Upper lobe of left lung (tissue), 6 donors: Measurements from ENCODE around the gene PARVG. TPM values are rescaled to one million over a fixed set of nuclear protein-coding genes. Genes with fewer than 3 reads are reported as not detected.
A peak's percentile ranks its signal among the peaks of the same experiment; 100 is the strongest.

ENCODE experiments used
- ATAC-seq, 2 donors: fragments of 200-7000 bp; cut with Tn5 transposase; one replicate each; pipeline ENCODE4 v1.9.1; 2022; ENCODE audit warnings: mild to moderate bottlenecking in 2 of 2, moderate library complexity in 2 of 2; ENCODE audit not compliant: low FRiP score in 2 of 2
- DNase-seq, 2 donors: peaks; one replicate each; pipeline ENCODE4 v3.0.0-alpha.2; 2019 to 2020
- H3K27ac ChIP-seq, 4 donors: fragments of 200-600 bp; sonication (generic); one replicate each; pipeline ENCODE4 v1.5.1; 2016 to 2019
- H3K27me3 ChIP-seq, 4 donors: fragments of 200-600 bp; sonication (generic); one replicate each; pipeline ENCODE4 v1.5.1; 2017 to 2019
- H3K36me3 ChIP-seq, 4 donors: fragments of 200-600 bp; sonication (generic); one replicate each; pipeline ENCODE4 v1.5.1; 2016 to 2019
- H3K4me1 ChIP-seq, 4 donors: fragments of 200-600 bp; sonication (generic); one replicate each; pipeline ENCODE4 v1.5.1; 2018 to 2019
- H3K4me3 ChIP-seq, 4 donors: fragments of 200-600 bp; sonication (generic); one replicate each; pipeline ENCODE4 v1.5.1; 2017 to 2019; ENCODE audit warnings: mild to moderate bottlenecking in 2 of 4, moderate library complexity in 1 of 4
- H3K9me3 ChIP-seq, 4 donors: fragments of 200-600 bp; sonication (generic); one replicate each; pipeline ENCODE4 v1.5.1; 2018 to 2019
- CTCF ChIP-seq, 6 experiments: fragments of 450-650 bp in 4 of 6; fragments of 200-600 bp in 2 of 6; sonication (generic) in 2 of 6; IDR thresholded peaks; one replicate each; pipeline ENCODE4 v1.5.1; 2016 to 2019; ENCODE audit warnings: antibody characterized with exemption in 6 of 6
- EP300 ChIP-seq, 4 donors: sonication (generic); formaldehyde crosslinking; IDR thresholded peaks; one replicate each; pipeline ENCODE4 v1.5.1; 2017; ENCODE audit warnings: antibody characterized with exemption in 4 of 4, control low read depth in 2 of 4
- POLR2A ChIP-seq, 4 donors: fragments of 450-650 bp; IDR thresholded peaks; one replicate each; pipeline ENCODE4 v1.5.1; 2016 to 2017; ENCODE audit warnings: antibody characterized with exemption in 4 of 4, mild to moderate bottlenecking in 2 of 4
- POLR2AphosphoS5 ChIP-seq, 2 donors: sonication (generic); formaldehyde crosslinking; IDR thresholded peaks; one replicate each; pipeline ENCODE4 v1.5.1; 2017; ENCODE audit warnings: antibody characterized with exemption in 2 of 2
- WGBS, 2 donors: methylation state at CpG; one replicate each; pipeline ENCODE4 v1.1.5; 2017 to 2018; 5-methylcytosine and 5-hydroxymethylcytosine counted together
- total RNA-seq, 6 donors: library from RNA; depleted of rRNA in 4 of 6; stranded (reverse); fragments of >200 nt in 4 of 6; gene quantifications; one replicate each; pipeline versions ENCODE4 v1.1.0 to v1.2.1, GENCODE V29; 2016 to 2021
- donor health status: DM: no; HTN: no; CAD: no; lungs with moderate emphysema.
- donor health status: DM: no; HTN: yes; CAD: no; lungs with severe emphysema.

The PARVG gene
- total RNA-seq, 6 donors from 2014 or later, result 42.4 to 315 (median 82.4) TPM

GRCh38 chr22:44145544-44145943 lies 35.2 kb upstream of the PARVG start:
- no peak for DNase-seq
- H3K4me3 ChIP-seq, result no peak overlapping the region
- 88 to 93% methylated on average over 7 to 8 of the region's 8 CpGs for WGBS, 2 donors
- no peak for ATAC-seq
- H3K9me3 ChIP-seq, result no peaks in the 10 kb centered on the region
- peaks cover 0 to 4% (median 0%) of the 10 kb centered on the region in 4 donors for H3K4me1 ChIP-seq
- peaks cover 0 to 40% (median 9%) of the 10 kb centered on the region in 4 donors for H3K36me3 ChIP-seq
- H3K27ac ChIP-seq, result no peak overlapping the region
- no peaks in the 10 kb centered on the region for H3K27me3 ChIP-seq
- no peak for TF ChIP-seq POLR2AphosphoS5 (IDR thresholded peaks at IDR 0.05)
- TF ChIP-seq EP300 (IDR thresholded peaks at IDR 0.05), result no peak

GRCh38 chr22:44146088-44146861 lies 34.5 kb upstream of the PARVG start:
- DNase-seq (no peak), ATAC-seq (peak in 1 of 2 donors; percentile 3)
- Histone ChIP-seq H3K9me3 (no peaks in the 10 kb centered on the region), H3K36me3 (peaks cover 0 to 38% (median 9%) of the 10 kb centered on the region in 4 donors), H3K27me3 (no peaks in the 10 kb centered on the region), H3K4me3 (no peak overlapping the region), H3K4me1 (peaks cover 0 to 4% (median 0%) of the 10 kb centered on the region in 4 donors), H3K27ac (no peak overlapping the region)
- TF ChIP-seq POLR2A (IDR thresholded peaks at IDR 0.05) (no peak), EP300 (IDR thresholded peaks at IDR 0.05) (no peak), CTCF (IDR thresholded peaks at IDR 0.05) (no peak), POLR2AphosphoS5 (IDR thresholded peaks at IDR 0.05) (no peak)
- 92 to 96% methylated on average over 32 to 33 of the region's 33 CpGs for WGBS, 2 donors

- TF ChIP-seq EP300 (IDR thresholded peaks at IDR 0.05) (no peak), POLR2A (IDR thresholded peaks at IDR 0.05) (no peak), POLR2AphosphoS5 (IDR thresholded peaks at IDR 0.05) (no peak), CTCF (IDR thresholded peaks at IDR 0.05) (no peak)
- 84 to 90% methylated on average over 12 of the region's 12 CpGs for WGBS, 2 donors
- DNase-seq (no peak), ATAC-seq (no peak)
- H3K36me3 ChIP-seq, result peaks cover 0 to 40% (median 9%) of the 10 kb centered on the region in 4 donors
- peaks cover 0 to 4% (median 0%) of the 10 kb centered on the region in 4 donors for H3K4me1 ChIP-seq
- H3K27me3 ChIP-seq, result no peaks in the 10 kb centered on the region
- no peak overlapping the region for H3K4me3 ChIP-seq
- no peak overlapping the region for H3K27ac ChIP-seq
- no peaks in the 10 kb centered on the region for H3K9me3 ChIP-seq
Measured at GRCh38 chr22:44147008-44147645, 33.6 kb upstream of the PARVG start.

- no peak for ATAC-seq
- DNase-seq, result no peak
- no peaks in the 10 kb centered on the region for H3K27me3 ChIP-seq
- 70 to 73% methylated on average over 20 to 27 of the region's 27 CpGs for WGBS, 2 donors
- no peak overlapping the region for H3K27ac ChIP-seq
- no peaks in the 10 kb centered on the region for H3K9me3 ChIP-seq
- H3K4me3 ChIP-seq, result no peak overlapping the region
- peaks cover 0 to 4% (median 0%) of the 10 kb centered on the region in 4 donors for H3K4me1 ChIP-seq
- TF ChIP-seq EP300 (IDR thresholded peaks at IDR 0.05) (no peak), CTCF (IDR thresholded peaks at IDR 0.05) (no peak), POLR2AphosphoS5 (IDR thresholded peaks at IDR 0.05) (no peak), POLR2A (IDR thresholded peaks at IDR 0.05) (no peak)
- peaks cover 0 to 38% (median 7%) of the 10 kb centered on the region in 4 donors for H3K36me3 ChIP-seq
Measured at GRCh38 chr22:44147821-44148574, 32.7 kb upstream of the PARVG start.

GRCh38 chr22:44151676-44152075 lies 29.0 kb upstream of the PARVG start:
- WGBS, 2 donors, result 78 to 82% methylated on average over 4 of the region's 4 CpGs
- Histone ChIP-seq H3K27ac (no peak overlapping the region), H3K27me3 (no peaks in the 10 kb centered on the region), H3K9me3 (no peaks in the 10 kb centered on the region), H3K4me3 (no peak overlapping the region), H3K4me1 (no peaks in the 10 kb centered on the region), H3K36me3 (peaks cover 0 to 35% (median 15%) of the 10 kb centered on the region in 4 donors)
- no peak for DNase-seq
- TF ChIP-seq EP300 (IDR thresholded peaks at IDR 0.05) (no peak), POLR2AphosphoS5 (IDR thresholded peaks at IDR 0.05) (no peak), CTCF (IDR thresholded peaks at IDR 0.05) (no peak), POLR2A (IDR thresholded peaks at IDR 0.05) (no peak)
- peak in 1 of 2 donors; percentile 54 for ATAC-seq
